Psoas muscle (tissue), 8 donors: ENCODE data around the gene NPB. TPM values are rescaled to one million over a fixed set of nuclear protein-coding genes. Genes with fewer than 3 reads are reported as not detected.
A peak's percentile ranks its signal among the peaks of the same experiment; 100 is the strongest.

Source experiments
- ATAC-seq, 4 donors: fragments of 200-7000 bp; cut with Tn5 transposase; one replicate each; pipeline ENCODE4 v1.9.1; 2020; ENCODE audit warnings: moderate library complexity in 3 of 4, mild to moderate bottlenecking in 2 of 4
- DNase-seq, 2 donors: peaks; one replicate each; pipeline ENCODE4 v3.0.0-alpha.2; 2020
- H3K27ac ChIP-seq: fragments of 200-600 bp; one replicate; pipeline ENCODE4 v1.8.0; 2022
- H3K27me3 ChIP-seq, 3 donors: fragments of 200-600 bp in 1 of 3; one replicate each; pipeline versions ENCODE4 v1.6.1 to v1.8.0; 2013 to 2022; ENCODE audit warnings: low read length in 2 of 3, mild to moderate bottlenecking in 2 of 3, moderate library complexity in 1 of 3; ENCODE audit not compliant: insufficient read depth in 3 of 3
- H3K36me3 ChIP-seq, 2 donors: fragments of 200-600 bp in 1 of 2; one replicate each; pipeline versions ENCODE4 v1.6.1 to v1.8.0; 2013 to 2022; ENCODE audit warnings: low read depth in 1 of 2, mild to moderate bottlenecking in 1 of 2, moderate library complexity in 1 of 2; ENCODE audit not compliant: insufficient read depth in 1 of 2
- H3K4me1 ChIP-seq: fragments of 200-600 bp; one replicate; pipeline ENCODE4 v1.8.0; 2022
- H3K4me3 ChIP-seq: fragments of 200-600 bp; one replicate; pipeline ENCODE4 v1.8.0; 2022; ENCODE audit warnings: mild to moderate bottlenecking
- H3K9me3 ChIP-seq: fragments of 200-600 bp; one replicate; pipeline ENCODE4 v1.8.0; 2022
- CTCF ChIP-seq: fragments of 200-600 bp; IDR thresholded peaks from one replicate; pipeline ENCODE4 v1.8.0; 2022; ENCODE audit warnings: antibody characterized with exemption
- WGBS, 3 donors: extraction: QIAGEN DNeasy Blood & Tissue Kit; methylation state at CpG; one replicate each; pipeline versions ENCODE4 v1.1.6 to v1.1.7; 2013; 5-methylcytosine and 5-hydroxymethylcytosine counted together
- intact Hi-C, 2 donors: fragments of 100-400 bp; cut with DNase I; formaldehyde crosslinking; loops; one replicate each; pipeline versions ENCODE4 v1.11.0 to v1.14.2; 2022
- polyA plus RNA-seq, 3 donors: library from polyadenylated mRNA; stranded (reverse); fragments of 200-250 nt; gene quantifications; one replicate each; pipeline ENCODE4 v1.2.3, GENCODE V29; 2013
- total RNA-seq, 4 donors: library from RNA; stranded (reverse); fragmentation: NEBNext Ultra II Directional in 2 of 4; extraction: Animal tissue kit (Norgen Biotek cat#: 25700) in 2 of 4; gene quantifications; one replicate each; pipeline versions ENCODE4 v1.2.1 to v1.2.4, GENCODE V29; 2021 to 2023
- donor health status: healthy with polysubstance abuse.
- donor health status: DM: no; HTN: no; CAD: no; lungs with moderate emphysema.
- donor health status: Bipolar disorder and iron deficiency.
- donor health status: healthy.
- donor health status: DM: yes; HTN: yes; CAD: no.
- donor health status: DM: no; HTN: no; CAD: no.
- donor health status: DM: no; HTN: no; CAD: no.
- donor health status: DM: yes; HTN: yes; CAD: no.

NPB gene
- total and polyA plus RNA-seq, 7 donors, result 0.42 to 2.9 (median 0.73) TPM

- H3K9me3 ChIP-seq, result no peaks in the 10 kb centered on the region
- peaks cover 0 to 64% of the 10 kb centered on the region in 2 donors for H3K36me3 ChIP-seq
- peak overlapping the region; percentile 1 for H3K4me3 ChIP-seq
- peak overlapping the region; percentile 96 for H3K27ac ChIP-seq
- peaks cover 49% of the 10 kb centered on the region for H3K4me1 ChIP-seq
- intact Hi-C loops, result no loop called here
- peak; percentile 81 to 92 for DNase-seq
- peak; percentile 95 to 96 (median 96) for ATAC-seq
- H3K27me3 ChIP-seq, result no peaks in the 10 kb centered on the region
- 24 to 36% (median 29%) methylated on average over 11 of the region's 11 CpGs for WGBS, 3 donors
- no peak for TF ChIP-seq CTCF
Measured at GRCh38 chr17:81885869-81886548, 16.0 kb upstream of the NPB start.

GRCh38 chr17:81888105-81888987 is 13.7 kb upstream of the NPB start:
- WGBS, 3 donors, result 92 to 93% (median 93%) methylated on average over 44 of the region's 44 CpGs
- Histone ChIP-seq H3K36me3 (peaks cover 0 to 48% of the 10 kb centered on the region in 2 donors), H3K27me3 (no peaks in the 10 kb centered on the region), H3K4me3 (no peak overlapping the region), H3K9me3 (no peaks in the 10 kb centered on the region), H3K4me1 (peaks cover 58% of the 10 kb centered on the region), H3K27ac (peak overlapping the region; percentile 96)
- DNase-seq (no peak), ATAC-seq (no peak)
- intact Hi-C loops, result no loop called here
- no peak for TF ChIP-seq CTCF

DNA sequence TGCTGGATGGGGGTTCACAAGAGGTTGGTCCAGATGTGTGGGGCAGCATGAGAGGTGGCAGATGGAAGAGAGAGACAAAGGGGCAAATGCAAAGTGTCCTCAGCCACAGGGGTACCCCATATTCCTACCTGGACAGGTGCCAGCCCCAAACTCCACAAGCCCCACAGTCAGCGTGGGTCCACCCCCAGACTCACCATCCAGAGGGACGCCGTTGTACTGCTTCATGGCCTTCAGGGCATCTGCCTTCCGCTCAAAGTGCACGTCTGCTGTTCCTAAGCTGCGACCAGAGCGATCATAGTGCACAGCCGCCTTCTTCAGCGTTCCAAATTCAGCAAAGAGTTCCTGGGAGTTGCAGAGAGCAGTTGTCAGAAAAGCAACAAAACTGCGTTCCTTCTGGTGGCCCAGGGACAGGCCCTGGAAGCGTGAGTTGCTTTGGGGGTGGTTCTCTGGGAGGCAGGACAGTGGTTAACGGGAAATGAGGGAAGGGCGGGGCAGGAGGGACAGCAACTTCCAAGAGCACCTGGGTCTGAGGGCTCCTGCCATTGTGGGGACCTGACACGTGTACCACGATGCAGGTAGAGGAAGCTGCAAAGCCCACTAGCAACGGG is 12.9 kb upstream of the NPB start:
- ATAC-seq (no peak), DNase-seq (no peak)
- Histone ChIP-seq H3K27ac (peak overlapping the region; percentile 89), H3K27me3 (no peaks in the 10 kb centered on the region), H3K9me3 (no peaks in the 10 kb centered on the region), H3K36me3 (peaks cover 0 to 52% of the 10 kb centered on the region in 2 donors), H3K4me1 (peaks cover 54% of the 10 kb centered on the region), H3K4me3 (no peak overlapping the region)
- intact Hi-C loops, result no loop called here
- TF ChIP-seq CTCF, result no peak
- WGBS, 3 donors, result 91 to 94% (median 92%) methylated on average over 16 of the region's 16 CpGs

DNA sequence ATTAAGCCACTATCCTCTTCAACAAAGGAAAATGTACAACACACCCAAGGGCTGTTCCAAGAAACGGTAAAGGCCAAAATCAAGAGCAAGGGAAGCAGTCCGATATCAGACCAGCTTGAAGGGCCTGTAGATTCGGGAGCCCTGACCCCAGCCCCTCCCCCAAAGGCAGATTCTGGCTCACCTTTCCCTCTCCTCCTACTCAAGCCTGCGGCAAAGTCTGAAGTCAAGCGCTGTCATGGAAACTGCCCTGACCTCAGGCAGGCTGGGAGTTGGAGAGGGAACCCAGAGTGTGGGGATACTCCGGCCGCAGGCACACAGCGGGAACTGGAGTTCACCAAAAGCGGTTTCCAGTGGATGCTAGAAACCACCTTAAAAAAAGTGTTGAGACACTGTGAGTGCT is 12.4 kb upstream of the NPB start:
- H3K9me3 ChIP-seq, result no peaks in the 10 kb centered on the region
- peaks cover 0 to 57% of the 10 kb centered on the region in 2 donors for H3K36me3 ChIP-seq
- DNase-seq, result no peak
- no peaks in the 10 kb centered on the region for H3K27me3 ChIP-seq
- H3K4me1 ChIP-seq, result peaks cover 49% of the 10 kb centered on the region
- peak overlapping the region; percentile 94 for H3K4me3 ChIP-seq
- no peak for TF ChIP-seq CTCF
- intact Hi-C loops, result no loop called here
- no peak for ATAC-seq
- 86 to 93% (median 91%) methylated on average over 9 of the region's 9 CpGs for WGBS, 3 donors
- peak overlapping the region; percentile 89 for H3K27ac ChIP-seq
